HG02798 (cell line): Measurements from ENCODE around the gene MYT1.
"Not testable (repeated sequence)": the region's sequence is repeated elsewhere in the genome, so short reads cannot be mapped to it uniquely, and the experiment has no call there.

ENCODE experiments used
- ATAC-seq: cut with Tn5 transposase; IDR thresholded peaks from one replicate; pipeline ENCODE4 v1.9.1; 2021; ENCODE audit warnings: mild to moderate bottlenecking; ENCODE audit not compliant: unreplicated experiment, poor library complexity

MYT1 gene

GRCh38 chr20:64164123-64164836, at the start of gene MYT1:
TSS of gene MYT1 (plus strand) at chr20:64164452. CDS start at chr20:64198862, 34,410 bp downstream.
- ATAC-seq = no peak

- no peak for ATAC-seq
These were observed 48.9 kb upstream of the MYT1 start for GRCh38 chr20:64115171-64115911.

GRCh38 chr20:64116016-64116415, 48.2 kb upstream of the MYT1 start:
- no peak for ATAC-seq

GRCh38 chr20:64116541-64117431, 47.5 kb upstream of the MYT1 start:
- no peak for ATAC-seq

- not testable (repeated sequence) for ATAC-seq
These were observed 46.8 kb upstream of the MYT1 start for GRCh38 chr20:64117432-64117777.

- ATAC-seq = no peak
These were observed 45.0 kb upstream of the MYT1 start for GRCh38 chr20:64119301-64119680.

GRCh38 chr20:64119681-64120341, 44.4 kb upstream of the MYT1 start:
- ATAC-seq = no peak

- no peak for ATAC-seq
These were observed 42.7 kb upstream of the MYT1 start for GRCh38 chr20:64121586-64121985.

- not testable (repeated sequence) for ATAC-seq
These were observed 41.3 kb upstream of the MYT1 start for GRCh38 chr20:64122927-64123326.

GRCh38 chr20:64123517-64123916, 40.7 kb upstream of the MYT1 start:
- not testable (repeated sequence) for ATAC-seq

GRCh38 chr20:64129146-64129782, 35.0 kb upstream of the MYT1 start:
- no peak for ATAC-seq

- no peak for ATAC-seq
These were observed 34.0 kb upstream of the MYT1 start for GRCh38 chr20:64130271-64130670.

- ATAC-seq = no peak
These were observed 33.4 kb upstream of the MYT1 start for GRCh38 chr20:64130876-64131275.

- ATAC-seq = no peak
These were observed 32.8 kb upstream of the MYT1 start for GRCh38 chr20:64131406-64131805.

GRCh38 chr20:64133951-64134407, 30.3 kb upstream of the MYT1 start:
- ATAC-seq = no peak

GRCh38 chr20:64134744-64135143, 29.5 kb upstream of the MYT1 start:
- ATAC-seq = not testable (repeated sequence)

- no peak for ATAC-seq
These were observed 28.1 kb upstream of the MYT1 start for GRCh38 chr20:64136004-64136710.

GRCh38 chr20:64137598-64138031, 26.6 kb upstream of the MYT1 start:
- ATAC-seq = no peak

- ATAC-seq = no peak
These were observed 25.9 kb upstream of the MYT1 start for GRCh38 chr20:64138276-64138815.
